CD14-positive monocyte (primary cell): ENCODE measurements around the gene TMEM126B. TPM values are rescaled to one million over a fixed set of nuclear protein-coding genes. Genes with fewer than 3 reads are reported as not detected.

Experiments
- DNase-seq, 3 donors: peaks; one replicate each; pipeline ENCODE4 v3.0.0-alpha.2; 2011 to 2022
- H2AFZ ChIP-seq: 2 replicates; pipeline ENCODE4 v1.6.0; 2012; ENCODE audit warnings: mild to moderate bottlenecking, low read depth, low read length, inconsistent platforms; ENCODE audit not compliant: insufficient read depth, poor library complexity, severe bottlenecking
- H3K27ac ChIP-seq, 2 donors: 1 replicate in 1 of 2; 2 replicates in 1 of 2; pipeline ENCODE4 v1.5.1; 2012 to 2013; ENCODE audit warnings: low read length in 2 of 2, control low read depth in 1 of 2, inconsistent platforms in 1 of 2, low read depth in 1 of 2, mild to moderate bottlenecking in 1 of 2
- H3K27me3 ChIP-seq, 2 donors: one replicate each; pipeline versions ENCODE4 v1.6.0 to v1.6.1; 2011 to 2013; ENCODE audit warnings: low read length in 2 of 2; ENCODE audit not compliant: control insufficient read depth in 2 of 2, insufficient read depth in 2 of 2
- H3K36me3 ChIP-seq, 2 donors: replicated peaks in 1 of 2; 1 replicate in 1 of 2; 2 replicates in 1 of 2; pipeline versions ENCODE4 v1.5.1 to v1.6.1; 2012 to 2013; ENCODE audit warnings: low read length in 2 of 2, control low read depth in 1 of 2, inconsistent platforms in 1 of 2, mild to moderate bottlenecking in 1 of 2; ENCODE audit not compliant: insufficient read depth in 2 of 2, control insufficient read depth in 1 of 2
- H3K4me1 ChIP-seq, 2 donors: 1 replicate in 1 of 2; 2 replicates in 1 of 2; pipeline versions ENCODE4 v1.5.1 to v1.6.1; 2012 to 2013; ENCODE audit warnings: low read length in 2 of 2, control low read depth in 1 of 2, inconsistent platforms in 1 of 2, mild to moderate bottlenecking in 1 of 2, moderate library complexity in 1 of 2; ENCODE audit not compliant: insufficient read depth in 2 of 2, control insufficient read depth in 1 of 2
- H3K4me2 ChIP-seq: replicated peaks from 2 replicates; pipeline ENCODE3; 2012; ENCODE audit warnings: low read length, moderate library complexity, mild to moderate bottlenecking; ENCODE audit not compliant: poor library complexity, severe bottlenecking; ENCODE audit errors: extremely low read depth
- H3K4me3 ChIP-seq, 3 experiments: fragments of 200-600 bp in 1 of 3; sonication (generic) in 1 of 3; replicated peaks in 1 of 3; 1 replicate in 2 of 3; 2 replicates in 1 of 3; pipeline ENCODE4 v1.5.1; 2011 to 2013; ENCODE audit warnings: low read length in 3 of 3, mild to moderate bottlenecking in 3 of 3, control low read depth in 2 of 3, low read depth in 2 of 3, inconsistent platforms in 1 of 3, moderate library complexity in 1 of 3
- H3K79me2 ChIP-seq: 2 replicates; pipeline ENCODE4 v1.6.0; 2012; ENCODE audit warnings: mild to moderate bottlenecking, control low read depth, inconsistent platforms, low read length, moderate library complexity; ENCODE audit not compliant: insufficient read depth
- H3K9ac ChIP-seq: 2 replicates; pipeline ENCODE4 v1.6.0; 2017; ENCODE audit warnings: low read length, mild to moderate bottlenecking; ENCODE audit not compliant: insufficient read depth, poor library complexity, severe bottlenecking
- H3K9me3 ChIP-seq, 2 donors: replicated peaks in 1 of 2; 1 replicate in 1 of 2; 2 replicates in 1 of 2; pipeline versions ENCODE4 v1.5.1 to v1.6.1; 2012 to 2013; ENCODE audit warnings: low read length in 2 of 2, control low read depth in 1 of 2; ENCODE audit not compliant: control insufficient read depth in 1 of 2, insufficient read depth in 1 of 2
- H4K20me1 ChIP-seq: 2 replicates; pipeline ENCODE4 v1.6.0; 2012; ENCODE audit warnings: mild to moderate bottlenecking, low read length, control low read depth, moderate library complexity; ENCODE audit not compliant: insufficient read depth
- H3K27ac Mint-ChIP-seq, 7 donors: one replicate each; pipeline ENCODE4 v1.8.0; 2020; ENCODE audit warnings: mild to moderate bottlenecking in 7 of 7, mixed read lengths in 7 of 7, moderate library complexity in 6 of 7, inconsistent platforms in 2 of 7
- H3K27me3 Mint-ChIP-seq, 3 donors: one replicate each; pipeline ENCODE4 v1.8.0; 2021 to 2022; ENCODE audit warnings: low read depth in 3 of 3, mild to moderate bottlenecking in 3 of 3, mixed read lengths in 3 of 3, moderate library complexity in 3 of 3, inconsistent platforms in 1 of 3
- H3K36me3 Mint-ChIP-seq, 2 donors: one replicate each; pipeline ENCODE4 v1.8.0; 2020; ENCODE audit warnings: mixed read lengths in 2 of 2, inconsistent platforms in 1 of 2, mild to moderate bottlenecking in 1 of 2
- H3K4me1 Mint-ChIP-seq: one replicate; pipeline ENCODE4 v1.8.0; 2020; ENCODE audit warnings: mild to moderate bottlenecking, mixed read lengths
- H3K4me3 Mint-ChIP-seq, 2 donors: one replicate each; pipeline ENCODE4 v1.8.0; 2020; ENCODE audit warnings: mild to moderate bottlenecking in 2 of 2, mixed read lengths in 2 of 2, moderate library complexity in 1 of 2
- H3K9me3 Mint-ChIP-seq, 7 donors: one replicate each; pipeline ENCODE4 v1.8.0; 2020 to 2022; ENCODE audit warnings: mixed read lengths in 7 of 7, mild to moderate bottlenecking in 6 of 7, moderate library complexity in 6 of 7, inconsistent platforms in 2 of 7
- CTCF ChIP-seq: fragments of 200-600 bp; IDR thresholded peaks from one replicate; pipeline ENCODE4 v1.8.0; 2022; ENCODE audit warnings: antibody characterized with exemption, mild to moderate bottlenecking
- WGBS: methylation state at CpG from one replicate; pipeline ENCODE4 v1.1.5; 2013; ENCODE audit warnings: missing lambda C conversion rate; ENCODE audit not compliant: insufficient coverage; 5-methylcytosine and 5-hydroxymethylcytosine counted together
- intact Hi-C, 2 donors: fragments of 100-400 bp; cut with micrococcal nuclease; formaldehyde crosslinking; loops; one replicate each; pipeline versions ENCODE4 v1.15.0 to v1.15.1; 2023
- polyA plus RNA-seq, 3 donors: library from polyadenylated mRNA; depleted of rRNA in 1 of 3; unstranded in 2 of 3; stranded (reverse) in 1 of 3; fragments of 300-500 nt in 2 of 3; fragments of >200 nt in 1 of 3; fragmentation: Illumina TruSeq in 2 of 3; gene quantifications; 1 replicate in 2 of 3; 2 replicates in 1 of 3; pipeline ENCODE4 v1.2.3, GENCODE V29; 2012 to 2021

The TMEM126B gene
- polyA plus RNA-seq, 3 donors: 24.7 to 44.3 (median 41.1) TPM

- no peaks in the 10 kb centered on the region for H3K36me3 ChIP-seq
- no peak overlapping the region for H3K9ac ChIP-seq
- Mint-ChIP-seq H3K9me3 (peaks cover 0 to 8% (median 2%) of the 10 kb centered on the region in 7 donors), H3K27ac (no peak overlapping the region), H3K4me3 (no peak overlapping the region), H3K4me1 (no peaks in the 10 kb centered on the region), H3K27me3 (peaks cover 0 to 5% (median 3%) of the 10 kb centered on the region in 3 donors), H3K36me3 (no peaks in the 10 kb centered on the region)
- H3K27ac ChIP-seq: no peak overlapping the region
- DNase-seq: no peak
- no peaks in the 10 kb centered on the region for H3K4me1 ChIP-seq
- H3K4me3 ChIP-seq: no peak overlapping the region
- H3K79me2 ChIP-seq: no peaks in the 10 kb centered on the region
- H3K27me3 ChIP-seq: peaks cover 0 to 2% of the 10 kb centered on the region in 2 donors
- whole genome bisulfite sequencing: 89% methylated on average over 7 of the region's 8 CpGs
- H3K4me2 ChIP-seq: no peak overlapping the region
- peaks cover 0 to 4% of the 10 kb centered on the region in 2 donors for H3K9me3 ChIP-seq
- intact Hi-C loops: no loop called here
- no peak for TF ChIP-seq CTCF
- no peak overlapping the region for H2AFZ ChIP-seq
- H4K20me1 ChIP-seq: no peaks in the 10 kb centered on the region
Observed at GRCh38 chr11:85672105-85672902, 43.9 kb downstream of the TMEM126B start.

- Mint-ChIP-seq H3K4me3 (no peak overlapping the region), H3K4me1 (no peaks in the 10 kb centered on the region), H3K27me3 (peaks cover 0 to 5% (median 3%) of the 10 kb centered on the region in 3 donors), H3K27ac (no peak overlapping the region), H3K36me3 (no peaks in the 10 kb centered on the region), H3K9me3 (peaks cover 0 to 8% (median 2%) of the 10 kb centered on the region in 7 donors)
- no peak for TF ChIP-seq CTCF
- H3K79me2 ChIP-seq: no peaks in the 10 kb centered on the region
- no CpG with 5 or more reads among the region's 3 CpGs for WGBS
- H4K20me1 ChIP-seq: no peaks in the 10 kb centered on the region
- no peak overlapping the region for H2AFZ ChIP-seq
- H3K4me3 ChIP-seq: no peak overlapping the region
- no peak for DNase-seq
- no peak overlapping the region for H3K9ac ChIP-seq
- peaks cover 0 to 4% of the 10 kb centered on the region in 2 donors for H3K9me3 ChIP-seq
- H3K27ac ChIP-seq: no peak overlapping the region
- no peaks in the 10 kb centered on the region for H3K4me1 ChIP-seq
- H3K27me3 ChIP-seq: peaks cover 0 to 2% of the 10 kb centered on the region in 2 donors
- intact Hi-C loops: no loop called here
- H3K4me2 ChIP-seq: no peak overlapping the region
- no peaks in the 10 kb centered on the region for H3K36me3 ChIP-seq
Observed at GRCh38 chr11:85673393-85673792, 45.0 kb downstream of the TMEM126B start.
